IMR-90 (cell line): Measurements from ENCODE around the gene EXOC6B. TPM values are rescaled to one million over a fixed set of nuclear protein-coding genes. Genes with fewer than 3 reads are reported as not detected.

Experiments used
- ATAC-seq: fragments of 200-7000 bp; cut with Tn5 transposase; 2 replicates; pipeline ENCODE4 v1.9.1; 2020; ENCODE audit warnings: low read depth, mild to moderate bottlenecking, moderate library complexity
- BruUV-seq: library from RNA; stranded (reverse); fragments of 400-500 nt; replicated peaks from 2 replicates; lab custom pipeline; 2021; lab: Mats Ljungman, UMichigan
- CTCF ChIA-PET: fragments of 300-600 bp; formaldehyde crosslinking; extraction: SDS; loops from one replicate; lab custom pipeline; 2021; ENCODE audit warnings: antibody characterized with exemption; lab: Yijun Ruan, JAX
- POLR2A ChIA-PET: fragments of 300-600 bp; sonication (Branson Sonifier 250); formaldehyde crosslinking; loops from one replicate; lab custom pipeline; 2022; ENCODE audit warnings: antibody characterized with exemption; ENCODE audit not compliant: unreplicated experiment; lab: Charles Lee
- DNase-seq: peaks from one replicate; pipeline ENCODE4 v3.0.0; 2013
- H2AFZ ChIP-seq: replicated peaks from 2 replicates; pipeline ENCODE3; 2013; ENCODE audit warnings: low read length, mild to moderate bottlenecking; ENCODE audit not compliant: poor library complexity
- H2AK5ac ChIP-seq: 2 replicates; pipeline ENCODE4 v1.6.1; 2013; ENCODE audit warnings: low read depth, low read length, inconsistent platforms
- H2AK9ac ChIP-seq: replicated peaks from 2 replicates; pipeline ENCODE3; 2013; ENCODE audit warnings: mild to moderate bottlenecking, low read depth, low read length, moderate library complexity; ENCODE audit not compliant: poor library complexity
- H2BK120ac ChIP-seq: 2 replicates; pipeline ENCODE4 v1.6.1; 2013; ENCODE audit warnings: low read depth, low read length, inconsistent platforms
- H2BK15ac ChIP-seq: 3 replicates; pipeline ENCODE4 v1.6.1; 2013; ENCODE audit warnings: low read depth, low read length, inconsistent platforms
- H2BK20ac ChIP-seq: 2 replicates; pipeline ENCODE4 v1.6.1; 2013; ENCODE audit warnings: low read depth, mild to moderate bottlenecking, inconsistent platforms, low read length, moderate library complexity
- H2BK5ac ChIP-seq: 2 replicates; pipeline ENCODE4 v1.6.1; 2013; ENCODE audit warnings: mild to moderate bottlenecking, low read depth, low read length, inconsistent platforms; ENCODE audit not compliant: poor library complexity, severe bottlenecking
- H3K14ac ChIP-seq: replicated peaks from 2 replicates; pipeline ENCODE4 v1.6.1; 2013; ENCODE audit warnings: low read depth, low read length, inconsistent platforms
- H3K18ac ChIP-seq: 2 replicates; pipeline ENCODE4 v1.6.1; 2013; ENCODE audit warnings: low read depth, low read length, control low read depth
- H3K23ac ChIP-seq: 2 replicates; pipeline ENCODE4 v1.6.1; 2013; ENCODE audit warnings: low read depth, low read length, inconsistent platforms
- H3K27ac ChIP-seq: 2 replicates; pipeline ENCODE4 v1.5.1; 2013; ENCODE audit warnings: mild to moderate bottlenecking, control low read depth, low read length; ENCODE audit not compliant: insufficient read depth
- H3K27me3 ChIP-seq: 2 replicates; pipeline ENCODE4 v1.6.1; 2013; ENCODE audit warnings: low read length; ENCODE audit not compliant: control insufficient read depth, insufficient read depth
- H3K36me3 ChIP-seq: 2 replicates; pipeline ENCODE4 v1.6.1; 2013; ENCODE audit warnings: low read length, mixed read lengths; ENCODE audit not compliant: control insufficient read depth, insufficient read depth
- H3K4ac ChIP-seq: 2 replicates; pipeline ENCODE4 v1.6.1; 2013; ENCODE audit warnings: low read depth, low read length, inconsistent platforms
- H3K4me1 ChIP-seq: 2 replicates; pipeline ENCODE4 v1.6.1; 2013; ENCODE audit warnings: low read length, mixed read lengths; ENCODE audit not compliant: control insufficient read depth, insufficient read depth
- H3K4me2 ChIP-seq: 2 replicates; pipeline ENCODE4 v1.6.1; 2013; ENCODE audit warnings: low read depth, mild to moderate bottlenecking, control low read depth, low read length, moderate library complexity
- H3K4me3 ChIP-seq: 2 replicates; pipeline ENCODE4 v1.5.1; 2013; ENCODE audit warnings: low read depth, mild to moderate bottlenecking, control low read depth, low read length, moderate library complexity; ENCODE audit not compliant: insufficient read depth
- H3K56ac ChIP-seq: 2 replicates; pipeline ENCODE4 v1.6.1; 2013; ENCODE audit warnings: low read length, inconsistent platforms; ENCODE audit not compliant: insufficient read depth; ENCODE audit errors: extremely low read depth
- H3K79me1 ChIP-seq, 2 experiments: 2 replicates each; pipeline ENCODE4 v1.6.1; 2013; ENCODE audit warnings: low read length in 2 of 2, inconsistent platforms in 1 of 2, low read depth in 1 of 2
- H3K9ac ChIP-seq: 2 replicates; pipeline ENCODE4 v1.6.1; 2013; ENCODE audit warnings: low read depth, low read length, control low read depth
- H3K9me1 ChIP-seq: 2 replicates; pipeline ENCODE4 v1.6.1; 2013; ENCODE audit warnings: low read length, inconsistent platforms; ENCODE audit not compliant: insufficient read depth
- H3K9me3 ChIP-seq: 2 replicates; pipeline ENCODE4 v1.6.1; 2013; ENCODE audit warnings: low read length; ENCODE audit not compliant: control insufficient read depth, insufficient read depth
- H4K20me1 ChIP-seq: 2 replicates; pipeline ENCODE4 v1.6.1; 2013; ENCODE audit warnings: low read length, inconsistent platforms; ENCODE audit not compliant: insufficient read depth
- H4K5ac ChIP-seq: 2 replicates; pipeline ENCODE4 v1.6.1; 2013; ENCODE audit warnings: mild to moderate bottlenecking, low read depth, low read length, control low read depth
- H4K8ac ChIP-seq, 2 experiments: 2 replicates each; pipeline ENCODE4 v1.6.1; 2013; ENCODE audit warnings: low read depth in 2 of 2, low read length in 2 of 2, control low read depth in 1 of 2, inconsistent platforms in 1 of 2
- H4K91ac ChIP-seq: 2 replicates; pipeline ENCODE4 v1.6.1; 2013; ENCODE audit warnings: low read depth, low read length, inconsistent platforms; ENCODE audit not compliant: insufficient read depth
- BHLHE40 ChIP-seq: fragments of 150-350 bp; IDR thresholded peaks from 2 replicates; pipeline ENCODE4 v1.6.1; 2016; ENCODE audit warnings: mild to moderate bottlenecking, low read depth, low read length
- CEBPB ChIP-seq: IDR thresholded peaks from 2 replicates; pipeline ENCODE4 v1.6.1; 2012; ENCODE audit warnings: low read depth, low read length, improper control_type of control experiment
- POLR2A ChIP-seq: IDR thresholded peaks from 2 replicates; pipeline ENCODE4 v1.6.1; 2012; ENCODE audit warnings: mild to moderate bottlenecking, low read depth, low read length
- WGBS, 2 experiments: methylation state at CpG; one replicate each; pipeline versions ENCODE4 v1.1.5 to v1.1.7; 2013; ENCODE audit warnings: missing lambda C conversion rate in 2 of 2; ENCODE audit not compliant: insufficient read length in 1 of 2; ENCODE audit errors: extremely low coverage in 2 of 2; 5-methylcytosine and 5-hydroxymethylcytosine counted together
- dilution Hi-C: fragments of 300-500 bp; cut with HindIII; formaldehyde crosslinking; loops from one replicate; pipeline ENCODE4 v1.14.3; 2018; ENCODE audit warnings: low sequenced_read_pairs; ENCODE audit not compliant: unreplicated experiment
- in situ Hi-C: fragments of 300-500 bp; cut with MboI; formaldehyde crosslinking; loops from 3 replicates; pipeline ENCODE4 v1.14.3; 2019; ENCODE audit warnings: low sequenced_read_pairs, inconsistent platforms, mixed read lengths
- intact Hi-C: fragments of 100-400 bp; cut with micrococcal nuclease; formaldehyde crosslinking; loops from 2 replicates; pipeline ENCODE4 v1.10.0; 2022
- polyA plus RNA-seq, 3 experiments: library from polyadenylated mRNA; depleted of rRNA; stranded (reverse); fragments of >200 nt; gene quantifications; 2 replicates each; pipeline ENCODE4 v1.2.3, GENCODE V29; 2012; ENCODE audit warnings: low replicate concordance in 1 of 3
- total RNA-seq: library from RNA; depleted of rRNA; stranded (reverse); fragments of >200 nt; gene quantifications from 2 replicates; pipeline ENCODE4 v1.2.3, GENCODE V29; 2012

The EXOC6B gene
- total and polyA plus RNA-seq, 2 of the 4 experiments (the other 2 are of a cell fraction) = 10.2 to 29.4 TPM

GRCh38 chr2:72347081-72347480 is 478.8 kb downstream of the EXOC6B start:
- H3K14ac ChIP-seq = no peak overlapping the region
- no peaks in the 10 kb centered on the region for H3K27me3 ChIP-seq
- no peak overlapping the region for H2BK20ac ChIP-seq
- H3K4ac ChIP-seq = no peak overlapping the region
- no peak overlapping the region for H2AK9ac ChIP-seq
- H3K79me1 ChIP-seq = no peaks in the 10 kb centered on the region
- no peak overlapping the region for H3K23ac ChIP-seq
- no peak overlapping the region for H2AK5ac ChIP-seq
- no peak overlapping the region for H2AFZ ChIP-seq
- H2BK120ac ChIP-seq = no peak overlapping the region
- no peak overlapping the region for H4K91ac ChIP-seq
- no peak overlapping the region for H3K56ac ChIP-seq
- DNase-seq (no peak), ATAC-seq (no peak)
- no peak overlapping the region for H3K4me3 ChIP-seq
- H2BK15ac ChIP-seq = no peak overlapping the region
- no peaks in the 10 kb centered on the region for H3K4me1 ChIP-seq
- H4K20me1 ChIP-seq = no peaks in the 10 kb centered on the region
- H3K4me2 ChIP-seq = no peak overlapping the region
- WGBS, 2 experiments = no CpG with 5 or more reads among the region's 1 CpG
- TF ChIP-seq POLR2A = no peak
- TF ChIP-seq BHLHE40 = no peak
- no peak for TF ChIP-seq CEBPB
- ChIA-PET CTCF (no interaction called here), POLR2A (no interaction called here)
- BruUV-seq = no TSS peak
- no peak overlapping the region for H4K5ac ChIP-seq
- no peak overlapping the region for H3K27ac ChIP-seq
- H3K9me1 ChIP-seq = no peaks in the 10 kb centered on the region
- H3K36me3 ChIP-seq = no peaks in the 10 kb centered on the region
- in situ Hi-C loops = no loop called here
- dilution Hi-C loops = no loop called here
- intact Hi-C loops = no loop called here
- no peak overlapping the region for H4K8ac ChIP-seq
- no peaks in the 10 kb centered on the region for H3K9me3 ChIP-seq
- H3K9ac ChIP-seq = no peak overlapping the region
- no peak overlapping the region for H2BK5ac ChIP-seq
- H3K18ac ChIP-seq = no peak overlapping the region
